Calu3 (cell line): ENCODE results near the gene ABCG1. TPM values are rescaled to one million over a fixed set of nuclear protein-coding genes. Genes with fewer than 3 reads are reported as not detected.

ENCODE experiments used
- BruUV-seq: library from RNA; stranded (reverse); fragments of 400-500 nt; replicated peaks from 2 replicates; lab custom pipeline; 2021; lab: Mats Ljungman, UMichigan
- CTCF ChIA-PET: fragments of 300-600 bp; sonication (Branson Sonifier 250); formaldehyde crosslinking; loops from one replicate; lab custom pipeline; 2022; ENCODE audit warnings: antibody characterized with exemption; lab: Charles Lee
- DNase-seq: peaks from one replicate; pipeline ENCODE4 v3.0.0; 2022
- H3K27ac Mint-ChIP-seq: one replicate; pipeline ENCODE4 v1.8.0; 2022; ENCODE audit warnings: mixed read lengths; ENCODE audit not compliant: unreplicated experiment
- H3K27me3 Mint-ChIP-seq: one replicate; pipeline ENCODE4 v1.8.0; 2022; ENCODE audit warnings: mixed read lengths; ENCODE audit not compliant: unreplicated experiment
- H3K36me3 Mint-ChIP-seq: one replicate; pipeline ENCODE4 v1.8.0; 2022; ENCODE audit warnings: mild to moderate bottlenecking, moderate library complexity, mixed read lengths; ENCODE audit not compliant: insufficient read depth, unreplicated experiment
- H3K4me1 Mint-ChIP-seq: one replicate; pipeline ENCODE4 v1.8.0; 2022; ENCODE audit warnings: mild to moderate bottlenecking, low read depth, mixed read lengths; ENCODE audit not compliant: unreplicated experiment
- H3K4me3 Mint-ChIP-seq: one replicate; pipeline ENCODE4 v1.8.0; 2022; ENCODE audit warnings: mild to moderate bottlenecking, low read depth, moderate library complexity, mixed read lengths; ENCODE audit not compliant: unreplicated experiment
- H3K9me3 Mint-ChIP-seq: one replicate; pipeline ENCODE4 v1.8.0; 2022; ENCODE audit warnings: low read depth, mixed read lengths; ENCODE audit not compliant: unreplicated experiment
- intact Hi-C: fragments of 100-400 bp; cut with micrococcal nuclease; formaldehyde crosslinking; loops from one replicate; pipeline ENCODE4 v1.10.0; 2022; ENCODE audit not compliant: unreplicated experiment
- total RNA-seq: library from RNA; stranded (reverse); gene quantifications from 2 replicates; pipeline ENCODE4 v1.2.3, GENCODE V29; 2022
- TF ChIP-seq, protein P1 (sequence below): fragments of 200-600 bp; IDR thresholded peaks from one replicate; pipeline ENCODE4 v1.8.0; 2022; ENCODE audit warnings: antibody characterized with exemption; ENCODE audit not compliant: unreplicated experiment

The ABCG1 gene
- total RNA-seq, 1 experiment from 2014 or later, result 0.19 TPM

DNA sequence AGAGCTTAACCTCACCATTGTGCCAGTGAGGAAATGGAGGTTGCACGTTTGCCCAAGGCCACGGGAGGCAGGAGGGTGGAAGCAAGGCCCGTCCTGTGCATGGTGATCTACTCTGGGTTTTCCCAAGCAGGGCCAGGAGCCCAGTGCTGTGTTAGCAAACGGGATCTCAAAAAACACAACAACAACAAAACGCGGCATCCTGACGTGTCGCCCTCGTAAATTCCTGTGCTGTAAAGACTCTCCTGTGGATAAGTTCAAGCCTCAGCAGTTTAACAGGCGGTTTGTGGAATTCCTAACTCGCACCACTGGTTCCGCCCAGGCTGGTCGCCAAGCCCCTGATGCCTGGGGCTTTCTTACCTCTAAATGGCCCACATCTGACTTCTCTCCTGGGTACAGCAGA, 57.1 kb downstream of the ABCG1 start:
- H3K27me3 Mint-ChIP-seq, result peaks cover 31% of the 10 kb centered on the region
- H3K9me3 Mint-ChIP-seq, result no peaks in the 10 kb centered on the region
- intact Hi-C loops, result no loop called here
- no peak overlapping the region for H3K4me3 Mint-ChIP-seq
- DNase-seq, result no peak
- CTCF ChIA-PET, result no interaction called here
- H3K36me3 Mint-ChIP-seq, result no peaks in the 10 kb centered on the region
- BruUV-seq, result no TSS peak
- no peaks in the 10 kb centered on the region for H3K4me1 Mint-ChIP-seq
- TF ChIP-seq, protein P1, sequence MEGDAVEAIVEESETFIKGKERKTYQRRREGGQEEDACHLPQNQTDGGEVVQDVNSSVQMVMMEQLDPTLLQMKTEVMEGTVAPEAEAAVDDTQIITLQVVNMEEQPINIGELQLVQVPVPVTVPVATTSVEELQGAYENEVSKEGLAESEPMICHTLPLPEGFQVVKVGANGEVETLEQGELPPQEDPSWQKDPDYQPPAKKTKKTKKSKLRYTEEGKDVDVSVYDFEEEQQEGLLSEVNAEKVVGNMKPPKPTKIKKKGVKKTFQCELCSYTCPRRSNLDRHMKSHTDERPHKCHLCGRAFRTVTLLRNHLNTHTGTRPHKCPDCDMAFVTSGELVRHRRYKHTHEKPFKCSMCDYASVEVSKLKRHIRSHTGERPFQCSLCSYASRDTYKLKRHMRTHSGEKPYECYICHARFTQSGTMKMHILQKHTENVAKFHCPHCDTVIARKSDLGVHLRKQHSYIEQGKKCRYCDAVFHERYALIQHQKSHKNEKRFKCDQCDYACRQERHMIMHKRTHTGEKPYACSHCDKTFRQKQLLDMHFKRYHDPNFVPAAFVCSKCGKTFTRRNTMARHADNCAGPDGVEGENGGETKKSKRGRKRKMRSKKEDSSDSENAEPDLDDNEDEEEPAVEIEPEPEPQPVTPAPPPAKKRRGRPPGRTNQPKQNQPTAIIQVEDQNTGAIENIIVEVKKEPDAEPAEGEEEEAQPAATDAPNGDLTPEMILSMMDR, result no peak
- no peak overlapping the region for H3K27ac Mint-ChIP-seq

DNA sequence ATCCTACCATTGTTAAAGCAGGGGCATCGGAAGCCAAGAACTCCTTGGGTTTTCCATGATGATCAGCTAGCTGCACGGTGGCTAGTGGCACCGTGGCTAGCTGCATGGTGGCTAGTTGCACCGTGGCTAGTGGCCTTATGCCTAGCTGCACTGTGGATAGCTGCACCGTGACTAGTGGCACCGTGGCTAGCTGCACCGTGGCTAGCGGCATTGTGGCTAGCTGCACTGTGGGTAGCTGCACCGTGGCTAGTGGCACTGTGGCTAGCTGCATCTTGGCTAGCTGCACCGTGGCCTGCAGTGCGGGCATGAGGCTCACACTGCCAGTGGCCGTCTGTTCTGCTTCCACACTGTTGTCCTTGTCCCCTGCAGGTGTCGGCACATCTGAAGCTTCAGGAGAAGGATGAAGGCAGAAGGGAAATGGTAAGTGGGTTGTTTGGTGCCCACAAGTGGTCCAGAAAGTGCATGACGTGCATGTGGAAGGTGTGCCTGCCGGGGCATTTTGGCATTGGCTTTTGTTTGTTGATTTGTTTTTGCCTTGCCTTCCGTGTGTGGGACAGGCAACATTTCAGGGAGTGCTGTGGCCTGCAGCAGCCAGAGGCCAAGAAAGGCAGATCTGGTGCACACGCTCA, 57.7 kb downstream of the ABCG1 start:
- H3K36me3 Mint-ChIP-seq, result no peaks in the 10 kb centered on the region

DNA sequence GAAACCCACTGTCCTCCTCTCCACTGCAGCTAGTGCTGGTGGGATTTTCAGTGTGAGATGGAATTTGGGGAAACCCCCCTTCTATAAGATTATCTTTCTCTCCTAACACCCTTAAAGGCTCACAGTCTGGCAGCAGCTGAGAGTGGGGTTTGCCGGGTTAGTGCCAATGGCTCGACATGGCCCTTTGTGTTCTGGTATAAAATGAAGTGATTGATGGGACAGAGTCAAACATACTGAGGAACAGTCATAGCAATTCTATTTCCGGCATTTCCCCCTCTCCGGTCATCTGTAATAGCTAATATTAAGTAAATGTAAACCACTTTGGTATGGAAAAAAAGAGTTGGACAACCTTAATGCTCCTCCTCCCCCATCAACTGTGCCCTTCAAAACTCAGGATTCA, 58.7 kb downstream of the ABCG1 start:
- H3K9me3 Mint-ChIP-seq, result no peaks in the 10 kb centered on the region
- no peaks in the 10 kb centered on the region for H3K4me1 Mint-ChIP-seq
- no peaks in the 10 kb centered on the region for H3K36me3 Mint-ChIP-seq
- no peak overlapping the region for H3K4me3 Mint-ChIP-seq
- no TSS peak for BruUV-seq
- H3K27ac Mint-ChIP-seq, result no peak overlapping the region
- DNase-seq, result no peak
- CTCF ChIA-PET, result no interaction called here
- TF ChIP-seq, protein P1, result no peak
- peaks cover 39% of the 10 kb centered on the region for H3K27me3 Mint-ChIP-seq
- intact Hi-C loops, result loop anchor here (1.0 kb wide), 1 partner anchor 30 kb away; no protein-coding TSS in a partner anchor

More for the DNA sequence above, 57.7 kb downstream of the ABCG1 start:
- Mint-ChIP-seq H3K4me1 (no peaks in the 10 kb centered on the region), H3K27me3 (peaks cover 31% of the 10 kb centered on the region), H3K4me3 (no peak overlapping the region), H3K27ac (no peak overlapping the region), H3K9me3 (no peaks in the 10 kb centered on the region)
- intact Hi-C loops, result loop anchor here (1.0 kb wide), 1 partner anchor 29 kb away; no protein-coding TSS in a partner anchor
- BruUV-seq, result no TSS peak
- CTCF ChIA-PET, result no interaction called here
- TF ChIP-seq, protein P1, result no peak
- no peak for DNase-seq

DNA sequence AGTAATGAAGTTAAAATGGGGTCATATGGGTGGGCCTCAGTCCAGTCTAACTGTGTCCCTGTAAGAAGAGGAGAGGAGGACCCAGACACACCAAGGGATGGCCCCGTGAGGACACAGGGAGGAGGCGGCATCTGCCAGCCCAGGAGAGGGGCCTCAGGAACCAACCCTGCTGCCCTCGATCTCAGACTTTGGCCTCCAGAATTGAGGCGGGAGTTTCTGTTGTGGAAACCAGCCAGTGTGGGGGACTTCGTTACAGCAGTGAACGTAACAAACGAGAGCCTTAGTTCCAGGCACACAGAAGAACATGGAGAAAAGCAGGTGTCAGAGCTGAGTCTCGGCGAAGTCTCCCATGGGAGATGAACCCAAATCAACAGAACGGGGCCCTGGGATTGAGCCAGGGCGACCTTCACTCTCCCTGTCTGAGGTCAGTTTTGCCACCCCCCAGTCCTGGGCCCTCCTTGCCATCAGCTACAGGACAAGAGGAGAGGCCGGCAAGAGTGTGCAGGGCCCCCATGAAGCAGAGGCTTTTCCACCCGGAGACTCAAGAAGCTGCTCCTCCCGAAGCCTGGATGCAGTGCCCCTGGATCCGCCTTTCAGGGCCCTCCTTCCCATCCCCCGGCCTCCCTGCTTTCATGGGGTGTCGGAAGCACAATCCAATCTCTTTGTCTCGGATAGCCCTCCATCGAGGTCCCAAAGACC, 59.7 kb downstream of the ABCG1 start:
- TF ChIP-seq, protein P1, result no peak
- DNase-seq, result no peak
- intact Hi-C loops, result no loop called here
- Mint-ChIP-seq H3K36me3 (no peaks in the 10 kb centered on the region), H3K9me3 (no peaks in the 10 kb centered on the region), H3K27me3 (peaks cover 39% of the 10 kb centered on the region), H3K4me1 (no peaks in the 10 kb centered on the region), H3K27ac (no peak overlapping the region), H3K4me3 (no peak overlapping the region)
- BruUV-seq, result no TSS peak
- CTCF ChIA-PET, result no interaction called here
